Ovary (tissue), 3 donors: Measurements from ENCODE around the gene NKAIN2.

Experiments used
- CTCF ChIP-seq, 3 donors: fragments of 450-650 bp in 2 of 3; fragments of 200-600 bp in 1 of 3; IDR thresholded peaks; one replicate each; pipeline versions ENCODE4 v1.5.1 to v1.8.0; 2016 to 2022; ENCODE audit warnings: antibody characterized with exemption in 3 of 3, mild to moderate bottlenecking in 1 of 3
- EP300 ChIP-seq: sonication (generic); formaldehyde crosslinking; IDR thresholded peaks from one replicate; pipeline ENCODE4 v1.6.1; 2017; ENCODE audit warnings: antibody characterized with exemption
- donor health status: DM: no; HTN: no; CAD: no.

- TF ChIP-seq CTCF (IDR thresholded peaks at IDR 0.05) (no peak), EP300 (no peak)
Observed at GRCh38 chr6:124237911-124238310, 434.2 kb downstream of the NKAIN2 start.
